Renal cortex interstitium (tissue), 11 donors: ENCODE measurements around the gene NAPA. TPM values are rescaled to one million over a fixed set of nuclear protein-coding genes. Genes with fewer than 3 reads are reported as not detected.

ENCODE experiments used
- DNase-seq, 11 donors: peaks; one replicate each; pipeline ENCODE4 v3.0.0-alpha.2; 2013; ENCODE audit warnings: low read depth in 9 of 11, low spot score in 4 of 11; ENCODE audit errors: extremely low read depth in 1 of 11
- polyA plus RNA-seq, 3 donors: library from polyadenylated mRNA; unstranded; fragments of 120-200 nt; gene quantifications; one replicate each; pipeline ENCODE4 v1.2.1, GENCODE V29; 2013; ENCODE audit not compliant: insufficient read length in 3 of 3

Gene NAPA
- polyA plus RNA-seq, 3 donors, result 140 to 177 (median 156) TPM

- DNase-seq, result no peak
These were observed 35.0 kb downstream of the NAPA start for GRCh38 chr19:47479701-47480503.

DNA sequence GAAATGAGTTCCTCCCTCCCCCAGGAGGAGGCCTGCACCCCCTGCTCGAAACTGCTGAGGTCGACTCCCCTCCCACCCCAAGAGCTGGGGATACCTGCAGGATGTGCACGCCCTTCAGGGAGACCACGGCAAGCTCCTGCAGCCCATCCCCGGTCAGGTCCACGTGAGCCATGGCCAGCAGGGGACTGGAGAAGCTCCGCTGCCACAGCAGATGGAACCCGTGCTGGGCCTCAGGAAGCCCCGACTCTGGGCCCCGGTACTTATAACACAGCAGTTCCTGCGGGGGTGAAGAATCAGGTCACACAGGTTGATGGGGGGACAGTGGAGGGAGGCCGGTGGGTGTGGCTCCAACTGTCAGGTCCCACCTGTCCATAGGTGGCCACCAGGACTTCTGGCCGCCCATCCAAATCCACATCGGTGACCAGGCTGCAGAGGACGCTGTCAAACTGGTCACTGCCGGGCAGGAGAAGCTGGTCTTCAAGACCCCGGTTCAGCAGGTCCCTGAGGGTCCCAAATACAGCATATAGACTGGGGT lies 38.4 kb downstream of the NAPA start:
- no peak for DNase-seq

DNA sequence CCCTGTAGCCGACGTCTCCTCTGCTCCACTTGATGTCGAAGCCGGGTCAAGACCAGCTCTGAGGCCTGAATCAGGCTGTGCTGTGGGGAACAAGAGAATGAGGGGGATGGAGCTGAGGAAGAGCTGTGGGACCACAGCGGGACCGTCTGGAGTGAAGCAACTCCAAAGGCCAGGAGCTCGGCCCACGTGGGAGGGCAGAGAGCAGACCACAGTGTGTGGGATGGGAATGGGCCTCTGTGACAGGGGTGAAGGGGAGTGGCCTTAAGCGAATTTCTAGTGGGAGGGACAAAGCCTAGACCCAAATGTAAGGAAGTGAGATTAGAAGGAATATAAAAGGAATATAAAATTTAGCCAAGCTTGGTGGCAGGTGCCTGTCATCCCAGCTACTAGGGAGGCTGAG lies 39.4 kb downstream of the NAPA start:
- no peak for DNase-seq

GRCh38 chr19:47473336-47473735 lies 41.5 kb downstream of the NAPA start:
- no peak for DNase-seq

GRCh38 chr19:47471733-47472457 lies 43.0 kb downstream of the NAPA start, which contains the start of gene SLC8A2:
SLC8A2 (minus strand) TSS chr19:47471893; CDS start chr19:47466403, 5,490 bp downstream.
- DNase-seq, result peak; percentile 78 to 90 (median 86)

GRCh38 chr19:47471381-47471732 lies 43.5 kb downstream of the NAPA start:
- DNase-seq, result no peak

- no peak for DNase-seq
These were observed 44.2 kb downstream of the NAPA start for GRCh38 chr19:47470447-47471195.

DNA sequence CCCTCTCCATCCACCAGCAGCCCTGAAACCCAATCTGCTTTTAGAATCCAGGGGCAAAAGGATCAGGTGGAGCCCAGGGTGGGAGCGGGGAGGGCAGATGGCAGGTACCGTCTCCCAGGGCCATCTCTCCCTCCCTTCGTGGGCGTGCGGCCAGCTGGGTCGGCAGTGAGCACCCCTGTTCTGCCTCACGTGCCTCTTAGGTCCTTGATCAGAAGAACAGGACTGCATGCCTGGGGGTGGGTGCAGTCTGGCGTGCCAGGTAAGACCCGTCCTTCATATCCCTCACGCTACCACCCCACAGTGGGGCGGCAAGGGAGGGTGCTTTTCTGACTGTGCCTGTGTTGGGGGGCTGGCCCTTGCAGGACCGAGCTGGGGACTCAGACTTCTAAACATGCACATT lies 45.1 kb downstream of the NAPA start:
- DNase-seq, result no peak

DNA sequence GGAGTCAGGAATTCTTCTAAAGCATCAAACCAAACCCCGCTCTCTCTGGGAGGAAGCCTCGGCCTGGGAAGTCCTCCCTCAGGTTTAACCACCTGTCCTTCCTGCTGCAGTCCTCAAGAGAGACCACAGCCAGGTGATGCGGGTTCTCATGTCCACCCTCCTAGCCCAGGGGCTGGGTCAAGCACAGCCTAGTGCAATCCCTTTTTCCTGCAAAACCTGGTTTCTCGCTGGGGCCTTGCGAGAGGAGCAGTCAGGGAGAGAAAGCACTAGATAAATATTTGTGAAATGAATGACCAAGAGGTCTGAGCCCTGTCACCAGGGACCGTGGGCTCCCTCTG lies 45.5 kb downstream of the NAPA start:
- DNase-seq, result no peak

- DNase-seq, result no peak
These were observed 46.9 kb downstream of the NAPA start for GRCh38 chr19:47467914-47468313.

- no peak for DNase-seq
These were observed 48.9 kb downstream of the NAPA start for GRCh38 chr19:47465957-47466356.

DNA sequence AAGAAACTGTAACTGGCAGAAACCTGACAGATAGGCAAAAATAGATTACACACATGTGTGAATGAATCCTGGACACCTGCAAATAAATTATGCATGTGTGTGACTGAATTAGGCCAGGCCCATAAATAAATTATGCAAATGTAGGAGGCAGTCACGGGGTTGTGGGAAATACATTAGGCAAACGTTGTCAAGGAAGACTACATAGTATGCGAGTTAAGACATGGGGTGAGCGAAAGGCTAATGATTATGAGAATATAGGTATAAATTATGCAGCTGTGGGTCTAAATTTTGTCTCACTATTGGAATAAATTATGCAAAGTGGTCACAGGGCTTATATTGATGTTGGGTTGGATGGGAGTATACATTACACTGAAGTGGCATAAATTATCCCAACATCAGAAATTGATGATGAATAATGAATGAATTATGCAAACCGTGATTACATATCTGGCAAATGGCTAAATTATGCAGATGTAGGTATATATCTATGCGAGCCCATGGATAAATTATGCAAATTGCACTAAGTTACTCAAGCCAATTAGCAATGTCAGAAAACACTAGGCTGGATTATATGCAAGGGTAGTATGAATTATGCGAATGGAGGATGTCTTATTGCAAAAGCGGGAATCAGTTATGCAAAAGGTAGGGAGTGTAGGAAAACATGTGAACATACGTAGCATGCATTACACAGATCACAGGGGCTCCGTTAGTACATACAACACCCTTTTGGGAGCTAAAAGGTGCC lies 50.0 kb downstream of the NAPA start:
- DNase-seq, result no peak

DNA sequence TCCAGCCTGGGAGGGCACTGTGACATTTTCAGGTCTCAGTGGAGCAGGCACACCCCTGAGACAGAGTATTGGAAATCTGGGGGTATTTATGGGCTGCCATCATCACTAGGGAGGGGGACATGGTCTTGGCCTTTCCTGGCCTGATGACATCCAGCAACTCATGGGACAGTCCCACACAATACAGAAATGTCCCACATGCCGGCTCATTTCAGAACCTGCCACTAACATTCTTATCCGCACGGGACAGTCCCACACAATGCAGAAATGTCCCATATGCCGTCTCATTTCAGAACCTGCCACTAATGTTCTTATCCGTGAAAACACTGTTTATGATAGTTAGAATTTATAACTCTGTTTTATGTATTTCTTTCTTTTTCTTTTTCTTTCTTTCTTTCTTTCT lies 53.0 kb downstream of the NAPA start:
- DNase-seq, result no peak

- DNase-seq, result no peak
These were observed 55.4 kb downstream of the NAPA start for GRCh38 chr19:47459477-47459876.

DNA sequence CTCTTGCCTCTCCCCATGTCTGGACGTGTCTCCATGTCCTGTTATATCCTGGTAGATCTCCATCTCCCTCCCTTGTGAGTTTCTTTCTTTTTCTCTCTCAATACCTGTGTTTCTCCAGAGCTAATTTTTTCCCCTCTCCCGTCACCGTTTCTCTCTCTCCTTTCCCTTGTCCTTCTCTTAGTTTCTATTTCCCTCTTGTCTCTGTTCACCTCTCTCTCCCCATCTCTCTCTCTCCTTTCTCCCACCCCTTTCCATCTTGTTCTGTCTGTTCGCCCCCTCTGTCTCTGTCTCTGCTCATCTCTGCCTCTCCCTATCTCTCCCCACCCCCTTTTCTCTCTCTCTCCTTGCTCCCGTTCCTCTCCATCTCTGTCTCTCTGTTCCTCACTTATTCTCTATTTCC lies 56.2 kb downstream of the NAPA start:
- DNase-seq, result no peak

- DNase-seq, result no peak
These were observed 58.0 kb downstream of the NAPA start for GRCh38 chr19:47456721-47457474.

- no peak for DNase-seq
These were observed 64.4 kb downstream of the NAPA start for GRCh38 chr19:47450478-47450877.

DNA sequence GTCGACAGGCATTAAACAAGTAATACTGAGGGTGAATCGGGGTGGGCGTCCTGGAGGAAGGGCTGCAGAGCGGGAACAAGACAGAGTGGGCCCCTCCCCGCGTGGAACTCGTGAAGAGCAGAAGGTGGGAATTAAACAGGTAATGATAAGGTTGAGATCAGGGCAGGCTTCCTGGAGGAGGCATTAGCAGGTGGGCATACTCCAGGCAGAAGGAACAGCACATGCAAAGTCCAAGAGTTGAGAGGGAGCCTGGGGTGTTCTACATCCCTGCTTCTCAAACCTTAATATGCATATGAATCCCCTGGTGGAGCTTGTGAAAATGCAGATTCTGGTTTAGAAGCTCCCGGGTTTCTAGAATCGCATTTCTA lies 66.5 kb downstream of the NAPA start:
- no peak for DNase-seq
